Measurements from ENCODE around the gene DTNA. TPM values are rescaled to one million over a fixed set of nuclear protein-coding genes. Genes with fewer than 3 reads are reported as not detected.

Gene DTNA
- total and polyA plus RNA-seq, 2 of the 8 experiments (the other 6 are each of a cell fraction or from before 2014, with no cell fraction given), result 30.2 to 32.7 TPM

DNA sequence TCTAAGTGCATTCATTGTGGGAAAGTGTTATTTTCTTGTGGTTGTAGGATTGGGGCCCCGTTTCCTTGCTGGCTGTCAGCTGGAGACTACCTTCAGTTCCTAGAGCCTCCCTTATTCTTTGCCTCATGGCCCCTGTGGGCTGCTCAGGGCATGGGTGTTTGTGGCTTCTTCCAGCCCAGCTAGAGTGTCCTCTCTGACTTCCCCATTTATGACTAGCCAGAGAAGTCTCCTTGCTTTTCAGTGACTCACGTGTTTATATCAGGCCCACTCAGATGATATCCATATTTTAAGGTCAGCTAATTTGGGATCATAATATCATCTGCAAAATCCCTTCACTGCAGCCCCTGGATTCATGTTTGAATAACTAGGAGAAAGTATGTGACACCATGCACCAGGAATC is 62.8 kb downstream of the DTNA start (continued):
- TF ChIP-seq, protein P1, sequence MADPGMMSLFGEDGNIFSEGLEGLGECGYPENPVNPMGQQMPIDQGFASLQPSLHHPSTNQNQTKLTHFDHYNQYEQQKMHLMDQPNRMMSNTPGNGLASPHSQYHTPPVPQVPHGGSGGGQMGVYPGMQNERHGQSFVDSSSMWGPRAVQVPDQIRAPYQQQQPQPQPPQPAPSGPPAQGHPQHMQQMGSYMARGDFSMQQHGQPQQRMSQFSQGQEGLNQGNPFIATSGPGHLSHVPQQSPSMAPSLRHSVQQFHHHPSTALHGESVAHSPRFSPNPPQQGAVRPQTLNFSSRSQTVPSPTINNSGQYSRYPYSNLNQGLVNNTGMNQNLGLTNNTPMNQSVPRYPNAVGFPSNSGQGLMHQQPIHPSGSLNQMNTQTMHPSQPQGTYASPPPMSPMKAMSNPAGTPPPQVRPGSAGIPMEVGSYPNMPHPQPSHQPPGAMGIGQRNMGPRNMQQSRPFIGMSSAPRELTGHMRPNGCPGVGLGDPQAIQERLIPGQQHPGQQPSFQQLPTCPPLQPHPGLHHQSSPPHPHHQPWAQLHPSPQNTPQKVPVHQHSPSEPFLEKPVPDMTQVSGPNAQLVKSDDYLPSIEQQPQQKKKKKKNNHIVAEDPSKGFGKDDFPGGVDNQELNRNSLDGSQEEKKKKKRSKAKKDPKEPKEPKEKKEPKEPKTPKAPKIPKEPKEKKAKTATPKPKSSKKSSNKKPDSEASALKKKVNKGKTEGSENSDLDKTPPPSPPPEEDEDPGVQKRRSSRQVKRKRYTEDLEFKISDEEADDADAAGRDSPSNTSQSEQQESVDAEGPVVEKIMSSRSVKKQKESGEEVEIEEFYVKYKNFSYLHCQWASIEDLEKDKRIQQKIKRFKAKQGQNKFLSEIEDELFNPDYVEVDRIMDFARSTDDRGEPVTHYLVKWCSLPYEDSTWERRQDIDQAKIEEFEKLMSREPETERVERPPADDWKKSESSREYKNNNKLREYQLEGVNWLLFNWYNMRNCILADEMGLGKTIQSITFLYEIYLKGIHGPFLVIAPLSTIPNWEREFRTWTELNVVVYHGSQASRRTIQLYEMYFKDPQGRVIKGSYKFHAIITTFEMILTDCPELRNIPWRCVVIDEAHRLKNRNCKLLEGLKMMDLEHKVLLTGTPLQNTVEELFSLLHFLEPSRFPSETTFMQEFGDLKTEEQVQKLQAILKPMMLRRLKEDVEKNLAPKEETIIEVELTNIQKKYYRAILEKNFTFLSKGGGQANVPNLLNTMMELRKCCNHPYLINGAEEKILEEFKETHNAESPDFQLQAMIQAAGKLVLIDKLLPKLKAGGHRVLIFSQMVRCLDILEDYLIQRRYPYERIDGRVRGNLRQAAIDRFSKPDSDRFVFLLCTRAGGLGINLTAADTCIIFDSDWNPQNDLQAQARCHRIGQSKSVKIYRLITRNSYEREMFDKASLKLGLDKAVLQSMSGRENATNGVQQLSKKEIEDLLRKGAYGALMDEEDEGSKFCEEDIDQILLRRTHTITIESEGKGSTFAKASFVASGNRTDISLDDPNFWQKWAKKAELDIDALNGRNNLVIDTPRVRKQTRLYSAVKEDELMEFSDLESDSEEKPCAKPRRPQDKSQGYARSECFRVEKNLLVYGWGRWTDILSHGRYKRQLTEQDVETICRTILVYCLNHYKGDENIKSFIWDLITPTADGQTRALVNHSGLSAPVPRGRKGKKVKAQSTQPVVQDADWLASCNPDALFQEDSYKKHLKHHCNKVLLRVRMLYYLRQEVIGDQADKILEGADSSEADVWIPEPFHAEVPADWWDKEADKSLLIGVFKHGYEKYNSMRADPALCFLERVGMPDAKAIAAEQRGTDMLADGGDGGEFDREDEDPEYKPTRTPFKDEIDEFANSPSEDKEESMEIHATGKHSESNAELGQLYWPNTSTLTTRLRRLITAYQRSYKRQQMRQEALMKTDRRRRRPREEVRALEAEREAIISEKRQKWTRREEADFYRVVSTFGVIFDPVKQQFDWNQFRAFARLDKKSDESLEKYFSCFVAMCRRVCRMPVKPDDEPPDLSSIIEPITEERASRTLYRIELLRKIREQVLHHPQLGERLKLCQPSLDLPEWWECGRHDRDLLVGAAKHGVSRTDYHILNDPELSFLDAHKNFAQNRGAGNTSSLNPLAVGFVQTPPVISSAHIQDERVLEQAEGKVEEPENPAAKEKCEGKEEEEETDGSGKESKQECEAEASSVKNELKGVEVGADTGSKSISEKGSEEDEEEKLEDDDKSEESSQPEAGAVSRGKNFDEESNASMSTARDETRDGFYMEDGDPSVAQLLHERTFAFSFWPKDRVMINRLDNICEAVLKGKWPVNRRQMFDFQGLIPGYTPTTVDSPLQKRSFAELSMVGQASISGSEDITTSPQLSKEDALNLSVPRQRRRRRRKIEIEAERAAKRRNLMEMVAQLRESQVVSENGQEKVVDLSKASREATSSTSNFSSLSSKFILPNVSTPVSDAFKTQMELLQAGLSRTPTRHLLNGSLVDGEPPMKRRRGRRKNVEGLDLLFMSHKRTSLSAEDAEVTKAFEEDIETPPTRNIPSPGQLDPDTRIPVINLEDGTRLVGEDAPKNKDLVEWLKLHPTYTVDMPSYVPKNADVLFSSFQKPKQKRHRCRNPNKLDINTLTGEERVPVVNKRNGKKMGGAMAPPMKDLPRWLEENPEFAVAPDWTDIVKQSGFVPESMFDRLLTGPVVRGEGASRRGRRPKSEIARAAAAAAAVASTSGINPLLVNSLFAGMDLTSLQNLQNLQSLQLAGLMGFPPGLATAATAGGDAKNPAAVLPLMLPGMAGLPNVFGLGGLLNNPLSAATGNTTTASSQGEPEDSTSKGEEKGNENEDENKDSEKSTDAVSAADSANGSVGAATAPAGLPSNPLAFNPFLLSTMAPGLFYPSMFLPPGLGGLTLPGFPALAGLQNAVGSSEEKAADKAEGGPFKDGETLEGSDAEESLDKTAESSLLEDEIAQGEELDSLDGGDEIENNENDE (IDR thresholded peaks at IDR 0.05; ENCODE audit: insufficient replicate concordance, low read length), result no peak
- no peak for TF ChIP-seq CBX5 (IDR thresholded peaks at IDR 0.05; ENCODE audit: low read depth, low read length)
- TF ChIP-seq BACH1 (IDR thresholded peaks at IDR 0.05; ENCODE audit: low read length), result no peak
- TF ChIP-seq KDM5A (IDR thresholded peaks at IDR 0.05; ENCODE audit: low read length), result no peak
- TF ChIP-seq, protein P2, sequence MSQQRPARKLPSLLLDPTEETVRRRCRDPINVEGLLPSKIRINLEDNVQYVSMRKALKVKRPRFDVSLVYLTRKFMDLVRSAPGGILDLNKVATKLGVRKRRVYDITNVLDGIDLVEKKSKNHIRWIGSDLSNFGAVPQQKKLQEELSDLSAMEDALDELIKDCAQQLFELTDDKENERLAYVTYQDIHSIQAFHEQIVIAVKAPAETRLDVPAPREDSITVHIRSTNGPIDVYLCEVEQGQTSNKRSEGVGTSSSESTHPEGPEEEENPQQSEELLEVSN (IDR thresholded peaks at IDR 0.05), result no peak
- no peak for TF ChIP-seq BCL11A (IDR thresholded peaks at IDR 0.05; ENCODE audit: low read depth in 2 of 2, low read length in 2 of 2)
- TF ChIP-seq SRF (IDR thresholded peaks at IDR 0.05; ENCODE audit: low read depth, low read length), result no peak
- TF ChIP-seq PHF8 (conservative IDR thresholded peaks at IDR 0.05; ENCODE audit: low read depth, low read length), result no peak
- TF ChIP-seq JUND (IDR thresholded peaks at IDR 0.05; ENCODE audit: low read length), result no peak
